HG02678 (cell line): ENCODE data around the gene SNAPC5.
"Not testable (repeated sequence)": the region's sequence is repeated elsewhere in the genome, so short reads cannot be mapped to it uniquely, and the experiment has no call there.

Source experiments
- ATAC-seq: cut with Tn5 transposase; IDR thresholded peaks from one replicate; pipeline ENCODE4 v1.9.1; 2021; ENCODE audit warnings: mild to moderate bottlenecking, moderate library complexity; ENCODE audit not compliant: unreplicated experiment

SNAPC5 gene, protein sequence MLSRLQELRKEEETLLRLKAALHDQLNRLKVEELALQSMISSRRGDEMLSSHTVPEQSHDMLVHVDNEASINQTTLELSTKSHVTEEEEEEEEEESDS

DNA sequence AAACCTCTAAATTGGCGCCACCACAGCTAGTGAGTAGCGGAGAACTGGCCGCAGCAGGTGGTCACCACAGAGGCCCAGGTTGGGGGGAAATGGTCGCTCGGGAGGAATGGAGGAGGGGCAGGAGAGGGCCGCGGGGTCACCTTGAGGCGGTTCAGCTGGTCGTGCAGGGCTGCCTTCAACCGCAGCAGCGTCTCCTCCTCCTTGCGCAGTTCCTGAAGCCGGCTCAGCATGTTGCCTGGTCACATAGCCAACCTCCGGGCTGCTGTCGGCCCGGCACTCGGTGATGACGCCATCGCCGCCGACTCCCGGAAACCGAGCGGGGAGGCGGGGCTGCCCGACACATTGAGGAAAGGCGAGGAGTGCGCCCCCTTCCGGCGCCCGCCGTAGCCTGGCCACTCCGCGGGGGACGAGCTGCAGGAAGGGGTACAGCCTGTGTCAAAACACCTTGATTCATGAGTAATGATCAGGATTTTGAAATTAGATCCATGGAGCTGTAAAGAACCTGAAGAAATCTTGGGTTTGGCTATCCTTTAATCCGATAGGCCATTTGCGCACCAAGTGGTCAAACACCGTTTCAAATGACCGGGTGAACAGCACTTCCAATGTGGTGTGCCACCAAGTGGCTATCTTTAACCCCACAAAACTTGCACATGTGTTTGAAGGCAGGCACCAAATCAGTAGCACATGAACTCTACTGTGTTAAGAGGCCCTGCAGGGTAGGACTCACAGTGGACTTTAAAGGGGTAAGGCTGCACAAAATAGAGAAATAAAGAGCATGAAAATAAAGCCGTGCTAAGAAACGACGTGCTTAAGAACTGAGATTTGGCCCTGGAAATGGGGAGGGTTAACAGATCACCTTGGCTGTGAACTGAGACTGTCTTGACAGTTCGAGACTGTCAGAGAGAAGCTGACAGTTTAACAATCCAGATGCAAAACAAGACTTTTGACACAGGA is at the start of gene SNAPC5:
Gene SNAPC5, minus strand, starts transcription at position 261 of the 954 bp plus-strand sequence. Its CDS starts 31 bp downstream, at position 230.
- peak; percentile 90 for ATAC-seq

DNA sequence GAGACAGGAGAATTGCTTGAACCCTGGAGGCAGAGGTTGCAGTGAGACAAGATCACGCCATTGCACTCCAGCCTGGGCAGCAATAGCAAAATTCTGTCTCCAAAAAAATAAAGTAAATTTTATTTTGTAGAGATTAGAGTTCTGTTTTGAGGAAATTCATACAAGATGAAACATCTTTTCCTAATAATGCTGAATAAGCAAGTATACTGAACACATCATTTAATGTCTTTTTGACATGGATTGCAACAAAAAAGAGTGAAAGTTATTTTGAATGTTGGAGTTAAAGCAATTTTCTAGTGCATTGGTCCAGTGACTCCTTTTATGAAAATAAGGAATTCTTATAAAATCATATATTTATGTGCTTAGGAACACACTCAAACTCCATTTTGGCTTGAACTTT is 47.7 kb upstream of the SNAPC5 start:
- no peak for ATAC-seq

DNA sequence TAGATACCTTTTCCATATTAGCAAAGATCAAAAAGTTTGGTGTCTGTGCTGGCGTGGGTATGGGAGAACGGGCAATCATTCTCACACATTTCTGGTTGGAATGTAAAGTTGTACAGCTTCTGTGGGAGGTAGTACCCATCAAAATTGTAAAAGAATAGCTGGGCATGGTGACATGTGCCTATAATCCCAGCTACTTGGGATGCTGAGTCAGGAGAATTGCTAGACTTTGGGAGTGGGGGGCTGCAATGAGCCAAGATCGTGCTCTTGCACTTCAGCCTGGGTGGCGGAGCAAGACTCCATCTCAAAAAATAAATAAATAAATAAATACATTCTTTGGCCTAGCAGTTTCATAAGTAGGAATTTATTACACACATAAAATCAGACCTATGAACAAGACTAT is 45.3 kb upstream of the SNAPC5 start:
- ATAC-seq, result no peak

DNA sequence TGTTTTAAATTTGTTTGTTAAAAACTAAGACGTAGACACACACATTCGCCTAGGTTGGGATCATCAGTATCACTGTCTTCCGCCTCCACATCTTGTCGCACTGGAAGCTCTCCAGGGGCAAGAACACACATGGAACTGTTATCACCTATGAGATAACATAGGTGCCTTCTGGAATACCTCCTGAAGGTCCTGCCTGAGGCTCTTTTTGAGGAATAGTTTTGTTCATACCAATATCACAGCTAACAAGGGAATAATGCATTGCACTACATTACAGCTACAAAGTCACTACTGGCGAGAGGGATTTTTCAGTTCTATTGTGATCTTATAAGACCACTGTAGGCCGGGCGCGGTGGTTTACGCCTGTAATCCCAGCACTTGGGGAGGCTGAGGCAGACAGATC is 37.5 kb upstream of the SNAPC5 start:
- no peak for ATAC-seq

DNA sequence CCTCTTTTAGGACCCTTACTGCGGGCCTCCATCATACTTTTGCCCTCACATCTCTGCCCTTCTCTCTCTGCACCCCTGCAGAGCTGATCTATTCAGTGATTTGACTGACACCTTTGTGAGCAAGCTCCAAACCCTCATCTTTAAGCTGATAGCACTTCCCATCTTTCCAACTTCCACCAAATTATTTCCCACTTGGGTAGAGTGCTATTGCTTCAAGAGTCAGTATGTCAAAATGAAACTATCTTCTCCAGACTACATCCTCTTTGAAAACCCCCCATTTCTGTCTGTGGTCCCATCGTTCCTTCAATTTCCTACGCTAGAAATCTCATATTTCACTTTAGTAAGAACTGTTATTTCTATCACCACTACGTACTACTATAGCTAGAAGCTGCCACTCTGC is 27.3 kb upstream of the SNAPC5 start:
- no peak for ATAC-seq

DNA sequence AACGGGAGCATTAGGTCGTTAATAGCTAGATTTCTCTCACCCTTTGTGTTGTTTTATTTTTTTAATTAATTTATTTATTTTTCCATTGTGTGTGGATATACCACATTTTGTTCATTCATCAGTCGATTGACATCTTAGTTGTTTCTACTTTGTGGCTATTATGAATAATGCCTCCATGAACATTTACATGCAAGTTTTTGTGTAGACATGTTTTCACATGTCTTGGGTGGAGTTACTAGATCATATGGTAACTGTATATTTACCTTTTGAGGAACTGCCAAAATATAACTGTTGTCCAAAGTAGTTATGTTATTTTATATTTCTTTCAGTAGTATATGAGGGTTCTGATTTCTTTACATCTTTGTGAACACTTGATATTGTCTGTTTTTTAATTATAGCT is 26.4 kb upstream of the SNAPC5 start:
- no peak for ATAC-seq

DNA sequence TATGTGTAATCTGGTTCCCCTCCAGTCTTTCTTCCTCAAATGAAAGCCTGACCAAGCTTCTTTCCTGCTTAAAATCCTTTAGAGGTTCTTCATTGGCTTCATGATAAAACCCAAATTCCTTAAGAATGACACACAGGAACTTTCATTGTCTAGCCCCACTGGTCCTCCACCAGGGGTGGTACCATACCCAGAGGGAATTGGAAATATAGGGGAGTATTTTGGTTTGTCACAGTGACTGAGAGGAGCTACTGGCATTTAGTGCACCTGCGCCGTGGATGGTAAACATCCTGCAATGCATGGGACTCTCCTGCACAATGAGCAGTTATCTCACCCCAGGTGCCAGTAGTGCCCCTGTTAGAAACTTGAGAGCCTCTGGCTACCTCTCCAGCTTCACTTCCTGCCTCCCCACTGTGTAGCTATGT is 18.4 kb upstream of the SNAPC5 start:
- no peak for ATAC-seq

DNA sequence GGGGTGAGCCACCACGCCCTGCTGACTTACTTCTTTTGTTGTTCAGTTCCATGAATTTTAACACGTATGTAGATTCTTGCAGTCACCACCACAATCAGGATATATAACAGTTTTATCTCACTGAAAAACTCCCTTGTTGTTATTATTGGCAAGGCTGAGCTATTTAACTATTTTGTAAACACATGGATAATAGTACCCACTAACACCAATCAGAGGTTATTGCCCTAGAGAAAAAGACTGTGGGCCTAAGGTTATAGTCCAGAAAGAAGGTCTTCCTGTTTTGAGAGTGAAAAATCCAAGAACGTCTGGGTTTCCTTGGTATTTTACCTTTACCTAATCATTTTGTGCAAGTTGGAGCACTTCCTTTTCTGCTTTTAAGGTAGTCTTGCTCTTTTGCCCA is 17.0 kb upstream of the SNAPC5 start:
- ATAC-seq, result no peak

DNA sequence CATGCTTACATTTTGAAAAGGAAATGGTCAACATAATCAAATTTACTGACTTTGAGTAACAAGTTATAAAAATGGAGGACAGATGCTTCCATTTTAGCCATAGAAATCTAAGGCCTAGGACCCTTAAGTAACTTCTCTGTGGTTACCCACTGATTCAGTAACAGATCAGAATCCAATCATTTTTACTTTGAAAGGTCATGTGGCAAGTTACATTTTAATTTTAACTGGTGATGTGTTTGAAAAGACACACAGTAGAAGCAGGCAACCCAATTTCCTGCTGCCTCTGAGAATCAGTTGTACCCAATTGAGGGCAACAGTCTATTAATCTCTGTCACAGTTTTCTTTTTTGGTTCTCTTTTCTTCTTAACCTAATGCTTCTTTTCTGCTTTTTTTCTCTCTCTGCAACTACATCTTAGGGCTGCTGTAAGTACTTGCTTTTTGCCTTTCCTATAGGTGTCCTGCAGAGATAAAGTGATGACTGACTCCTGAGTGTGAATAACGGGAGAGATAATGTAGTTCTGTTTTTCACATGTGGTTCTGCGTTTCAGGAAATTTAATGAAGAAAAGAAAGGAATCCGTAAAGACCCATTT is 10.8 kb upstream of the SNAPC5 start:
- ATAC-seq, result no peak

DNA sequence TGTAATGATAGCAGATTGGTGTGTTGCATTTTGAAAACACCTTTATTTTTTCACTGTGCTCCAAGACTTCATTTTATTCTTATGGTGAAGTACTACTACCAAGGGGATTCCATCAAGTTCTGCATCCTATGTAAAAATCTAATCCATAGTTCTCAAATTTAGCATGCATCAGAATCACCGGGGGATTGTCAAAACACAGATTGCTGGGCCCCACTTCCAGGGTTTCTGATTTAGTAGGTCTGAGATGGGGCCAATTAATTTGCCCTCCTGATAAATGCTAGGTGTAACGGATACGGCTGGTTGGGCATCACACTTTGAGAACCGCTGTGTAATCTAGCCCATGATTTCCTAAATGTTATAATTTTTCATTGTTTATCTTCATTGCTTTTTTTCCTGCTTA is 8.3 kb upstream of the SNAPC5 start:
- ATAC-seq, result no peak

DNA sequence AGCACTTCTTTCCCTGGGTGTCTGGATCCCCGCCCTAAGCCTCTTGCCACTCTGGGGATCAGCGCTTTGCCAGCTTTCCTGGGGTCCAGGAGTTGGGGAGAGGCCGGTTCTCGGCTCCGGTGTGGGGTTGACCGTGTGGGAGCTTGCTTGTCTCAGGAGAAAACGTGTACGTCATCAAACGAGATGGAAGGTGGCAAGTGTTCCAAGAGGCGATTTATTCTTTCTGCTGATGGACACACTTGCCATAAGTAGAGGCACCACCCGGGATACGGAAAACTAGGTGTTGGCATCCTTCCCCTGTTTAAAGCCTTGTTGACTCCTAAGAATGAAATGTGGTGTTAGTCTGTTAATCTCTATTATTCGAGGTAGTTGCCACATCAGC is 7.9 kb upstream of the SNAPC5 start:
- ATAC-seq, result no peak

DNA sequence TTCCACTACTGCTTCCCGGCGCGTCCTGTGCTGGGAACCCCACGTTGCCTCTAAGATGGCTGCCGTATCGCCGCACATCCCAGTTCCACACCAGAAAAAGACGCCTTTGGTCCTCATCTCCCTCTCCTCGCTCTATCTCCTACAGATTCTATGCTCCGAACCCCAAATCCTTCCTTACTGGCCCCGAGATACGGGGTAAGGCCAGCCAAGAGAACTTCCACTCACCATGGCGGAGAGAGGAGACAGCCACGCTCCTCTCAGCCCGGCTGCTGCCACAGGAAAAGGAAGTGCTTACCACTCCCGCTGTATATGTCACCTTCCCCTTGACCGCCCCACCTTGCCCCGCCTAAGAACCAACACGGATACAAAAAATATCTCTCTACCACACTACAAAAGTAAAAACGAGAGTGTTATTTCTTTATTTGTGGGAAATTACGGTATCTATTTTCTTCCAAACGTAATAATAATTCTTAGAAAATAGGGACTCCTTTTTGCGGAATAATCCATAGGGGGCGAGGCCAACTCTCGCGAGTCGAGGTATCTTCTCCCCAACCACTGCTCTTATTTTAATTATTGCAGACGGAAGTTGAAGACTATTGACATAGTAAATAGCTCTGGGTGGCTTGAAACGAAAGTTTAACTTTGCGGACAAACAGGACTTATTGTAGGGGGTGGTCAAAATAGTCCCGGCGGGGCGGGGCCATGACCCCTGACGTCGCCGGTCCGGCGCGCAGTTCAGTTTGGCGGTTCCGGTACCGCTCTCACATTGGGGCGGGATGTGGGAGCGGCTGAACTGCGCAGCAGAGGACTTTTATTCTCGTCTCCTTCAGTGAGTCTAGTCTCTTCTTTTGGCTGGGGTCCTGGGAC is 7.2 kb upstream of the SNAPC5 start, which contains the start of the genes RPL4 and ZWILCH:
Gene RPL4, minus strand, starts transcription at position 293 of the 867 bp plus-strand sequence. Its CDS starts 65 bp downstream, at position 228.
Gene ZWILCH, plus strand, starts transcription at position 764 of the 867 bp plus-strand sequence. Its CDS starts 13 bp downstream, at position 777.
- ATAC-seq, result peak; percentile 84

DNA sequence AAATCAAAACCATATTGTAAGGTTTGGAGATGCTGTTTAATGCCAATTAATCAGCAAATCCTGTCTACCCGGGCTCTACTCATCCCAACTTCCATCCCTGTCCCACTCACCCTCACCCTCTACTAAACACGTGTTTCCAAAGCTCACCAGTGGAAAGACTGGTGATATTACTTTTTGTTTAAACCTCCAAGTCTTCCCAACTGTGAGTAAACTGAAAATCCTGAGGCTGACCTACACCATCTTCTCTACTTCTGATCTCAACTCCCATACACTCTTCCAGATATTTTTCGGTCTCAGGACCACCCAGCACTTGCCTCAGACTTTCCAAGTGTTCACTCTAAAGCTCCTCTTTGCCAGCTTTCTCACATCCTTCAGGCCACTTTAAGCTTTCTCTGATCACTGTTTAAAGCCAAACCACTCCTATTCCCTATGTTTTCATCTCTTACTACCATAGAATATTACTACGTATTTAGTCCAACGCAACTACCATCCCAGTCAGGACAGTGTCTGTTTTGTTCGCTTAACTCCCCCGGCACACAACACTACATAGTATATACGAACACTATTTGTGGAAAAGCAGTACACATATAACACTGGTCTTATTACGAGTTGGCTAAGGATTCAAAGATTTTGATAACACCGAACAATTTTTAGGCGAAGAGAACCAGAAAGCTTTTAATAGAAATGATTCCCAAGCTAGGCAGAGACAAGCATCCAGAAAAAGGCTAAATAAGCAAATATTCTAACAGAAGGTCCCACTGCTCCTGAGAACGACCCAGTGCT is 6.4 kb upstream of the SNAPC5 start:
- no peak for ATAC-seq

DNA sequence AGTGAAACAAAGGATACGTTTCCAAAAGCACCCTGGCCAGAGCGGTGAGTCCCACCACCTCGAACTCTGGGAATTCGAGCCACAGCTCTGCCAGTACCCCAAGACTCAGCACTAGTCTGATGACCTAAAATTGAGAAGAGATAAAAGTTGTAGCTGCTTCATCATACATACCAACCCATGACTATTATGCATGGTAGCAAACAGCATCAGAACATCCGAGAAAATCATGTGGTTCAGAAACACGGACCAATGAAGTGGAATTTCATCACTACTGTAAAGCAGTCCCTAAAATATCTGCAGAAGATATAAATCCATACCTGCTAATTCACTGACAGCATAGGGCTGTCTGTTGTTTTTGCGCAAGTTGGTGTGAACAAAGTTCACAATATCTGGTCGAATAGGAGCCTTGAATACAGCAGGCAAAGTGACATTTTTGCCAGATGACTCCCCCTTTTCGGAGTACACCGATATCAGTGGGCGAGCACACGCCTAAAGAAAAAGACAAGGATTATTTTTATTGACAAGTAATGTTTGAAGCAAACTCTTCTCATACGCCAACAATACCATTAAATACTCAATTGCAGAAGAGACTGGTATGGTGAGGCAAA is 5.6 kb upstream of the SNAPC5 start:
- ATAC-seq, result not testable (repeated sequence)

DNA sequence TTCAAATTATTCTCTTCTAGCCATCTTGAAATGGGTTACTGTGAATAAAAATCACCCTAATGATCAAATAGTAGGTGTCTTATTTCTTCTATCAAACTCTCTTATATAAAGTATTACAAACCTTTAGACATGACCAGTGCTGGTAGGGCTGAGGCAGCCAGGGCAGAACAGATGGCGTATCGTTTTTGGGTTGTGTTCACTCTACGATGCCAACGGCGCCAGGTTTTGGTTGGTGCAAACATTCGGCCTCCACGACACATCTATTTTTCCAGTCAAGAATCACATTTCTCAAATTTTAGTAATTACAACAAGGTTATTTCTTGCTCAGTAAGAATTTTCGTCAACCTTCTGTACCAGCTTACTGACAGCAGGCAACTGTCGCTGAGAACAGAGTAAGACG is 4.9 kb upstream of the SNAPC5 start:
- no peak for ATAC-seq

DNA sequence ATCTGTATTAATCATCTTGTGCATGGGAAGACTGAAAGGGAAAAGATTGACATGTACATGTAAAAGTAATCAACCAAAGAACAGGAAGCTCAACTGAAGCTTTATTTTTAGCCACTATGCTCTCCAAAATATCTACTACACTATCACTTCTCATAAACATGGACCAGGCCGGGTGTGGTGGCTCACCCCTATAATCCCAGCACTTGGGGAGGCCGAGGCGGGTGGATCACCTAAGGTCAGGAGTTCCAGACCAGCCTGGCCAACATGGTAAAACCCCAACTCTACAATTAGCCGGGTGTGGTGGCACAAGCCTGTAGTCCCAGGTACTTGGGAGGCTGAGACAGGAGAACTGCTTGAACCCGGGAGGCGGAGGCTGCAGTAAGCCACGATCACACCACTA is 2.8 kb upstream of the SNAPC5 start:
- ATAC-seq, result not testable (repeated sequence)

DNA sequence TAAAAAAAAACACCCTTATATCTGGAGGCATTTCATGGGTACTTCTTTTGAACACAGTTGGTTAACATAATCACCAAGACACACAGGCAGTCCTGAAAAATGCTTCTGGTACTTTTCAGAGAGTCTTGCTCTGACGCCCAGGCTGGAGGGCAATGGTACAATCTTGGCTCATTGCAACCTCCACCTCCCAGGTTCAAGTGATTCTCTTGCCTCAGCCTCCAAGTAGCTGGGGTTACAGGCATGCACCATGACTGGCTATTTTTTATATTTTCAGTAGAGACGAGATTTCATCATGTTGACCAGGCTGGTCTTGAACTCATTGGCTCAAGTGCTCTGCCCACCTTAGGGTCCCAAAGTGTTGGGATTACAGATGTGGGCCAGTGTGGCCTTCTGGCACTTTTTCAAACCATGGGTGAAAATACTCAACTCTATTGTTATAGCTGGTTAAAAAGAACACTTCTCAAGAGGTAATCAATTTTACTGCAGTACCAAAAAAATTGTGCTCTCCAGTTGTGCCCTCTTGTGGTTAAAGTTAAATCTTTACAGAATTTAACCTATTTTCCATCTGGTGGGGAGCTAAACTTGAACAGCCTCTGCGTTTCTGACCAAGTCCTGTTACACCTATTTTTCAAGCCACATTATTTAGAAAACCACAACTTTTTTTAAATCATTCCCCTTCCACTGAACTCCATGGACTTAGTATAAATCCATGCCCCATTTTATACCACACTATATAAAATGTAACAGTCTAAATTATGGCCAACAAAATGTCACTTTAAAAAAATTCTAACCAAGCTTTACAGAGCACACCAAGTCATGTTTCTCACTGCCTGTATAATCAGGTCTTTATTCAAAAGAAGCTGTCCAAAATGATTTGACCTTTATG is 1.2 kb upstream of the SNAPC5 start:
- no peak for ATAC-seq

DNA sequence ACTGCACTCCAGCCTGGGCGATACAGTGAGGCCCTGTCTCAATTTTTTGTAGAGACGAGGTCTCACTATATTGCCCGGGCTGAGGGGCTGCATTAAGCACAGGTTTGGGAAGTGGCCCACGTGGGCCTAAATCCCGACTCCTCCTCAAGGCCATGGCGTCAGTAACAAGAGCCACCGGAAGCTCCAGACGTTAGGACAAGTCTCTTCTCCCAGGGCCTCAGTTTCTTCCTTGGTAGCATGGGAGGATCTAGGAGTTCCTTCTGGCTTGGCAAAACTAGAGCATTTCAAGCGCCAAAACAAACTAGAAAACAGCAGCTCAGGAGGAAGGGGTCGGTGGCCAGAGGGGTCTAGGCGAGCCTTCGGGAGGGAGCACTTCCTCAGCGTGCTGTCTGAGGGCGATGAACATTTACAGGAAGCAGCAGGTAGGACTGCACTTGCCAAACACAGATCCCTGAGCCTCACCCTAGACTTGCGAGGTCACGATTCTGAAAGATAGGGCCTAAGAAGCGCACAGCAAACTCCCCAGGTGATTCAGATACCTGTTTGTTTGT is 536 bp downstream of the SNAPC5 start:
- no peak for ATAC-seq
